ENCODE data around the gene APBB2.

Gene APBB2

GRCh38 chr4:41215969-41216293 is 1.6 kb upstream of the APBB2 start:
- DNase-seq (ENCODE audit: low read depth): no peak

- DNase-seq (ENCODE audit: low read depth): no peak
Observed at GRCh38 chr4:41215155-41215554, 813 bp upstream of the APBB2 start.

GRCh38 chr4:41214825-41215146 is 444 bp upstream of the APBB2 start:
- no peak for DNase-seq (ENCODE audit: low read depth)

GRCh38 chr4:41213625-41214135 is 662 bp downstream of the APBB2 start:
- no peak for DNase-seq (ENCODE audit: low read depth)

GRCh38 chr4:41212616-41213203 is 1.6 kb downstream of the APBB2 start:
- DNase-seq (ENCODE audit: low read depth): no peak

- no peak for DNase-seq (ENCODE audit: low read depth)
Observed at GRCh38 chr4:41211951-41212615, 2.3 kb downstream of the APBB2 start.

- no peak for DNase-seq (ENCODE audit: low read depth)
Observed at GRCh38 chr4:41209901-41210300, 4.4 kb downstream of the APBB2 start.

- DNase-seq (ENCODE audit: low read depth): no peak
Observed at GRCh38 chr4:41209187-41209586, 5.2 kb downstream of the APBB2 start.

- no peak for DNase-seq (ENCODE audit: low read depth)
Observed at GRCh38 chr4:41207291-41207831, 7.0 kb downstream of the APBB2 start.

- DNase-seq (ENCODE audit: low read depth): no peak
Observed at GRCh38 chr4:41205854-41206460, 8.4 kb downstream of the APBB2 start.

GRCh38 chr4:41205130-41205529 is 9.2 kb downstream of the APBB2 start:
- no peak for DNase-seq (ENCODE audit: low read depth)

GRCh38 chr4:41204400-41204978 is 9.9 kb downstream of the APBB2 start:
- no peak for DNase-seq (ENCODE audit: low read depth)

GRCh38 chr4:41203841-41204240 is 10.5 kb downstream of the APBB2 start:
- no peak for DNase-seq (ENCODE audit: low read depth)

- no peak for DNase-seq (ENCODE audit: low read depth)
Observed at GRCh38 chr4:41202820-41203568, 11.3 kb downstream of the APBB2 start.

- DNase-seq (ENCODE audit: low read depth): no peak
Observed at GRCh38 chr4:41202356-41202755, 12.0 kb downstream of the APBB2 start.

- DNase-seq (ENCODE audit: low read depth): no peak
Observed at GRCh38 chr4:41200486-41201017, 13.8 kb downstream of the APBB2 start.

- no peak for DNase-seq (ENCODE audit: low read depth)
Observed at GRCh38 chr4:41199788-41200187, 14.6 kb downstream of the APBB2 start.

- DNase-seq (ENCODE audit: low read depth): no peak
Observed at GRCh38 chr4:41197996-41198395, 16.3 kb downstream of the APBB2 start.

- no peak for DNase-seq (ENCODE audit: low read depth)
Observed at GRCh38 chr4:41197495-41197894, 16.8 kb downstream of the APBB2 start.

GRCh38 chr4:41196633-41197332 is 17.6 kb downstream of the APBB2 start:
- DNase-seq (ENCODE audit: low read depth): no peak

GRCh38 chr4:41192136-41192535 is 22.2 kb downstream of the APBB2 start:
- no peak for DNase-seq (ENCODE audit: low read depth)

Data from stimulated activated CD4-positive, alpha-beta T cell treated with anti-CD3 and anti-CD28 coated beads, Interleukin-2, amount 100 ng/mL, for 4 hours (primary cell).